Kidney tubule cell (primary cell): ENCODE measurements around the gene ASIP.
"Not testable (repeated sequence)": the region's sequence is repeated elsewhere in the genome, so short reads cannot be mapped to it uniquely, and the experiment has no call there.

Experiments used
- DNase-seq: peaks from one replicate; pipeline ENCODE4 v3.0.0-alpha.2; 2018; ENCODE audit warnings: low spot score

The ASIP gene, protein sequence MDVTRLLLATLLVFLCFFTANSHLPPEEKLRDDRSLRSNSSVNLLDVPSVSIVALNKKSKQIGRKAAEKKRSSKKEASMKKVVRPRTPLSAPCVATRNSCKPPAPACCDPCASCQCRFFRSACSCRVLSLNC

DNA sequence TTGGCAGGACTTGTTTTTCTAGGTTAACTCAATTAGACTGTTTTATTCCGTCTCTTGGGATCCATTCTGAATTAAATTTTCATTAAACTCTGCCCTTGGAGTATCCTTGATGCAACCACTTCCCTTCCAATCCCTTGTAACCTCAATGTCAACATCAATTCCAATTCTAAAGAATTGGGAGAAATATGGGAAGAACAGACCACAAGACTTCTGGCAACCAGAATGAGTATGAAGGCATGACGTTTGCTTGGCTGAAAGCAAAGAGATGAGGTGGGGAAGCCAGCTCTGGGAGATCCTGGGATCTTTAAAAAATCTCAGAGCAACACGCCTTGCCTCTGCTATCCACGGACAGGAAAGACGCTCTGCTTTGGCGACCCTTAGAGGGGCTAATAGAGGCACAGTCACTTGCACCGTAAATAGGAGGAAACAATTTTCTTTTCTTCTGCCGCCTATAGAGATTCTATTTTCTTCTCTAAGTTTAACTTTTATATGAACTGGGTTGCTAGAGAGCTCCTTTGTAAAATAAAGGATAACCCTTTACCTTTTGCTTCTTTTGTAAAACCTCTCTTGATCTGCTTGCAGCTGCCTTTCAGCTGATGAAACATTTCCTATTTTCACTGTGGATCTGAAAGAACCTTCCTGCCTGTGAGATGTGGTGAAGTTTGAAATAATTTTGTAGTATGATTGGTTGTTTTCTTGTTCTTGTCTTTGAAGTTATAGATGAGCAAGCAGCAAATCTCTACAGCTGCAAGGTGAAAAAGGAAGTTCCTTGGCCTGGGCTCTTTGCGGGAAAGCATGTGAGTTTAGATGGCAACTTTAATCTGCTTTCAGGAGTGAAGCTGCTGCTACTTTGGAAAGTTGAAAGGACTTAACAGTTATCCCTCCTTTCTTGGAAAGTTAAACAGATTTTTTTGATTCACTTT is at the start of gene ASIP:
TSS of gene ASIP (plus strand) at position 731 of the 923 bp plus-strand sequence. CDS start 18,952 bp downstream, outside the sequence.
- DNase-seq = no peak

DNA sequence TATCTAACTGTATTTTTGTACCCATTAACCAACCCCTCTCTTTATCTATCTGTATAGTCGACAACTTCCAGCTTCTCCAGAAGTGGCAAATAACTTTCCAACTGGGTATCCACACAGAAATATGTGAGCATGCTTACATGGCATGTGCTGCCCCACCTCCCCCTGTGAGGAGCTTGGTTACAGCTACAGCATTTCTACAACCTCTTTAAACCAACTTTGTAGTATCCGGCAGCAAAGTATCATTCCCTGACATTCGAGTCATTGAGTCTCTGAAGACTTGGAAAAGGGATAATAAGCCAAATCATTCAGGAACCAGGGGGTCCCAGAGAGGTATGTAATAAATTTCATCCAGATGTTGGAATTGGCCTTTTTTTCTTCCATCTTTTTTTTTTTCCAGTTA is 48.2 kb upstream of the ASIP start:
- no peak for DNase-seq

DNA sequence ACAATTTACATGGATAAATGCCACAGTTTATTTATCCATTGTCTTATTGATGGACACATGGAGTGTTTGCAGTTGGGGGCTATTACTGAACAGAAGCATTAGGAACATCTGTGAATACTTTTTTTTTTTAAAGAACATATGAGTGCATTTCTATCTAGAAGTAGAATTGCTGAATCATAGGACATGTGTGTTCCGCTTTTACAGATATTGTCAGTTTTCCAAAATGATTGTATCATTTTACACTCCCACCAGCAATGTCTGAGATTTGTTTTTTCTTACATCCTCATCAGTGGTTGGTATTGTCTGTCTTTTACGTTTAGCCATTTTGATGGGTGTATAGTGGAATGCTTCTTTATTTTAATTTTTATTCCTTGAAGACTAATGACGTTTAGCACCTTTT is 42.0 kb upstream of the ASIP start:
- no peak for DNase-seq

DNA sequence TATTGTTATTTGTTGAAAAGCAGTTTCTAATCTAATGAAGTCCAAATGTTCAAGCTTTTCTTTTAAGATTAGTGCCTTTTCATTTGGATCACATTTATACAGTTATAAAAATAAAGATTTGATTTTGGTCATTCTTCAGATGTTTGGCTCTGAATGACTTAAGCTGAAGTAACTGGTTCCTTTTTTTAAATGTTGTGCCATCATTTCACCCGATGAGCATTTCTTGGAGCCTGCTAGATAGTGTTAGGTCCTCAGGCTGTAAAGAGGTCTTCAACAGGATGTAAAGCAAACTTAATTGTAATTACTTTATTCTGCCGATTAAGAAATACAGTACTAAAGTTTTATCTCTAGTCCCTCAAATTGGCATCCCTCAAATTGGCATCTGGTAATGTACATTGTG is 41.2 kb upstream of the ASIP start:
- DNase-seq = no peak

DNA sequence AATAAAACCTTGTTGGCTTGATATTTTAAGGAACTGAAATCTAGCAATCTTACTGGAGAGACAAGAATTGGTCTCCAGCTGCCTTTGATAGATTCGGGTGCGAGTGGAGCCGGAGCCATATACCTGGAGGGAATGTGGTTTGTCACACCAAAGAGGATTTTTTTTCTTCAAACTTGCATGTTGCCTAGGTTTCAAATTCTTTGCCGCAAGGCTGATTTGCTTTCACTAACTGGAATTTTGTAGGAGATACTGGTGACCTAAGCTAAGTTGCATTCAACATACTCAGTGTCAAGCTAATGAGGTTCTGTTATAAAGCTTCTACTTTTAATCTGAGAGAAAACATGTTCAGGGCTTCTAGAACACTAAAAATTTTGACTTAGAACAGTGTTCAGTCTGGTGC is 39.7 kb upstream of the ASIP start:
- no peak for DNase-seq

DNA sequence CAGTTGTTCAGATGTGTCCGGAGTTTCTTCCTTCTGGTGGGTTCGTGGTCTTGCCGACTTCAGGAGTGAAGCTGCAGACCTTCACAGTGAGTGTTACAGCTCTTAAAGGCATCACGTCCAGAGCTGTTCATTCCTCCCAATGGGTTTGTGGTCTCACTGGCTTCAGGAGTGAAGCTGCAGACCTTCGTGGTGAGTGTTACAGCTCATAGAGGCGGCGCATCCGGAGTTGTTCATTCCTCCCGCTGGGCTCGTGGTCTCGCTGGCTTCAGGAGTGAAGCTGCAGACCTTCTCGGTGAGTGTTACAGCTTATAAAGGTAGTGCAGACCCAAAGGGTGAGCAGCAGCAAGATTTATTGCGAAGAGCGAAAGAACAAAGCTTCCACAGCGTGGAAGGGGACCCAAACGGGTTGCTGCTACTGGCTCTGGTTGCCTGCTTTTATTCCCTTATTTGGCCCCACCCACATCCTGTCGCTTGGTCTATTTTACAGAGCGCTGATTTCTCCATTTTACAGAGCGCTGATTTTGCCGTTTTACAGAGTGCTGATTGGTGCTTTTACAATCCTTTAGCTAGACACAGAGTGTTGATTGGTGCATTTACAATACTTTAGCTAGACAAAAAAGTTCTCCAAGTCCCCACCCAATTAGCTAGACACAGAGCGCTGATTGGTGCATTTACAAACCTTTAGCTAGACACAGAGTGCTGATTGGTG is 35.9 kb upstream of the ASIP start:
- not testable (repeated sequence) for DNase-seq

DNA sequence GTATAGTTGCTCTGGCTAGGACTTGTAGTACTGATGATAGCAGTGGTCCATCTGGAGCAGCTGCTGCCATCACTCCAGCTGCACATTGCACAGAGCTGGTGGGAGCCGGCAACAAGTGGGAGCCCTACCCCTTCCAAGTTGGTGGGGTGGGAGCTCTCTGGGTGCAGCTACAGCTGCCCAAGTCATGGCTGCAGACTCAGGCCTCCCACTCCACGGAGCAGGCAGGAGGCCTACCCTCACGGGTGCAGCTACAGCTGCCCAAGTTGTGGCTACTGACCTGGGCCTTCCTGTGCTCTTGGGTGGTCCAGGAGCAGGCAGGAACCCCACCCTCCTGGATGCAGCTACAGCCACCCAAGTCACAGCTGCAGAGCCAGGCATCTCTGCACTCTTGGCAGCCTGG is 32.1 kb upstream of the ASIP start:
- DNase-seq = no peak

DNA sequence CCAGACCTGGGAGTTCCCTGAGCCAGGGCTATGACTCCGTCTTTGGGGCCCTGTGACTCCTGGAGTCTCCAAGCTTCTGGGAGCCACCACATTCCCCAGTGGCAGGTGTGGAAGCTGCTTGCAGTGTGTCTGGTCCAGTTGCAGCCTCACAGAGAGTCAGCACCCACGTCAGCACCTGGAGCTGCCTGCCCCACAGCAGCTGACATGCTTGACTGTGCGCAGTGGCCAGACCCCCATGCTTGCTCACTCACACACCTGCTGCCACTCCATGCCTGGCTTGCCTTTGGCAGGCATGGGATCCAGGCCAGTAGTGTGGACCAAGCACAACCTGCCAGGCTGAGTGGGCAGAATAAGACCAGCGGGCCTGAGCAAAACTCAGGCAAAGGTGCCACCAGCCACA is 31.0 kb upstream of the ASIP start:
- DNase-seq = no peak

DNA sequence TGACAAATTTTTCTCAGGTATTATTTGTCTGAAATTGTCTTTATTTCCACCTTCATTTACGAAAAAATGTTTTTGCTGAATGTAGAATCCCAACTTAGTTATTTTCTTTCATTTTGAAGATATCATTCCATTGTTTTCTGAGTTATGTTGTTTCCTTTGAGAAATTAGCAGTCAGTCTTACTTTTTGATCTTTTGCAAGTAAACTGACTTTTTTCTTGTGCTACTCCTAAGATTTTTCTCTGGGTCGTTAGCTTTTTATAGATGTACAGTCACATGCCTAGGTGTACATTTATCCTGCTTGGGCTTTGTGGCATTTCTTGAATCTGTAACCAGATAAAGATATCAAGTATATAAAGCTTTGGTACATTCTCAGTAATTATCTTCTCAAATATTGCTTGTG is 29.6 kb upstream of the ASIP start:
- DNase-seq = no peak

DNA sequence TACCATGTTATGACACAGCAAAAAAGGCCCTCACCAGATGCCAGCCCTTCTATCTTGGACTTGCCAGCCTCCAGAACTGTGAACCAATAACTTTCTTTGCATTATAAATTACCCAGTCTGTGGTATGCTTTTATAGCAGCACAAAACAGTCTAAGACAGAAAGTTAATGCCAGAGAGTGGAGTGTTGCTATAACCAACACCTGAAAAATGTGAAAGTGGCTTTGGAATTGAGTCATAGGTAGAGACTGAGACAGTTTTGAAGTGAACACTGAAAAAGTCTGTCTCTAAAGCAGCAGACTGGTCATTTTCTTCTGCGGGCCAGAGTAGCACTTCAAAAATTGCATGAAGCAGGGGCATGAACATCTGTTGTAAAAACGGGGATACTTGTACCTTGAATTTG is 28.0 kb upstream of the ASIP start:
- DNase-seq = no peak

DNA sequence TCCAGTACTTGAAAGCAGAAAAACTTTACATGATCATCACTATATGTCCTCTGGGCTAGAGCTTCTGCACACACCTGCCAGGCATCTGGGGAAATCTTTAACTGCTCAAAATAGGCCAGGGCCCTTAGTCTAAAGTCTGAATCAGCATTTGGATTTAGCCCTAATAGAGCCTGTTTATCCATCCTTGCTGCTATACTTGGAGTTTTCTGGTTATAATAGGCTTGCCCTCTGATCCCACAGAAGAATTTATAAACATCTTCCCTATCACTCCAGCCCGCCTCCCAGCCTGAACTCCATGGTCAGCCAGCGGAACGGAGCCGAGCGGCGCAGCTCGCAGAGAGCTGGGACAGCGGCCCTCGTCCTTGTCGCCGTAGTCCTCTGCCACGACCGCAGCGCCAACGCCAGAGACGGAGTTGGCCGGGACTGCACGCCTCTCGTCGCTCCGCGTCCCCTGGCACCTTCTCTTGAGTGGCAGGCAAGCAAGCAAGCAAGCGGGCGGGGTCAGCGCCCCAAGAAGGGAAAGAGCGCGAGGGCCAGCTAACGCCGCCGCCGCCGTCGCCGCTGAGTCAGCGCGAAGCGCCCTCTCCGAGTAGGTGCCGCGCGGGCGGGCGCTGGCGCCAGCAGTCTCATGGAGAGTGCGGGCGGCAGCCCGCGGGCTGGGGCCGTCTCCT is 25.4 kb upstream of the ASIP start:
- peak; percentile 84 for DNase-seq

DNA sequence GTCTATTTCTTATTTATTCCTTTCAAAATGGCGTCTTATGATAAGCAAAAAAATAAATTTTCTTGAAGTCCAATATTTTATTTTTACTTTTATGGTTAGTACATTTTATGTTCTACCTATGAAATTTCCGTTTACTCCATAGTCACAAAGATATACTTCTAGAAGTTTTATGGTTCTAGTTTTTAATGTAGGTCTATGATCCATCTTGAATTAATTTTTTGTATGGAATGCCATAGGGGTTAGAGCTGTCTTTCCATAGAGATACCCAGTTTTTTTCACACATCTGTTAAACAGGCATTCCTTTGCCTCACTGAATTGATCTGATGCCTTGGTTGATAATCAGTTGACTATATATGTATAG is 24.9 kb upstream of the ASIP start:
- DNase-seq = no peak

DNA sequence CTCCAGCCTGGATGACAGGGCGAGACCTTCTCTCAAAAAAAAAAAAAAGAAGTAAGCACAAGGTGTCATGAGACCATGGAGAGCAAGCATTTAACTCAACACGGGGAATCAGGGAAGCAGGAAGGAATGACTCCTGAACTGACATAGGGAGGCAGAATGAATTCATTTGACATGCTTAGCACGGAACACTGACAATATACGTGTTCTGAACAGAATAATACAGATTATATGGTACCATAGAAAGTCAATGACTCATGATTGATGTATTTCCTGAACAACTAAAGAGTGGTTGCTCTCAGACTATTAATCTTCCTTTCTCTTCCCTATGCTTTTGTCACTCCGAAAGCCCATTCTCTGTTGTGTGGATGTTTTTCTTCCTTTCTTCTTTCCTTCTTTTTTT is 20.7 kb upstream of the ASIP start:
- no peak for DNase-seq

DNA sequence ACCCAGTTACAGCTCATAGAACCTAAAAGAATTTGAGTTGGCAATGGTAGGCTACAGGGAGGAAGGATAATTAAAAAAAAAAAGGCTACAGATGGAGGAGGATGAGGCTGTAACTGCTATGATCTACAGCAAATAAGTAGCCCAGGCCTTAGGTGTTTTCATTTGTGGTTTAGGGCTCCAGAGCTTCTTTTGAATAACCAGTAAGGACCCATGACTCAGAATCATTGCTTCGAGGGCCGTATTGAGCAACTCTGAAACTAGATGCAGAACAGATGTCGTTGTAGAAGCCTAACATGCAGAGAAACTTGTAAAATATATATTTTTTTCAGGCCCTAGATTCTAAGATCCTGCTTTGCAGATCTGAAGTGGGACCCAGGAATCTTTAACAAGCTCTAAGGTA is 19.0 kb upstream of the ASIP start:
- peak; percentile 39 for DNase-seq

DNA sequence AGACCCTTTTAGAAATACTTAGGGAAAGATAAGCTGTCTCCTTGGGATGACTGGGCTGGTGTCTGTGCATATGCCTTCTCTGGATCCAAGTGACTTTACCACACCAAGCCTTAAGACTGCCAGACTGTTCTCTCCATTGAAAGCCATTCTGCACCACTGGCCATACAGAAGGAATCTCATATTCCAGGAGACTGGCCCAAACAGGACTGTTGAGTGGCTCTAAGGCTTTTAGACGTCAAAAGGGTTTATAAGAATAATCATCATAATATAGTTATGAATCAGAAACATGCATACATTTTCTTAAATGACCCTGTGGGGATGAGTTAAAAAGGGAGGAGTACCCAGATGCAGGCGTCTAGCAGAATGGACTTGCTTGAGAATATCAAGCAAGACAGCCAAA is 17.0 kb upstream of the ASIP start:
- DNase-seq = not testable (repeated sequence)

DNA sequence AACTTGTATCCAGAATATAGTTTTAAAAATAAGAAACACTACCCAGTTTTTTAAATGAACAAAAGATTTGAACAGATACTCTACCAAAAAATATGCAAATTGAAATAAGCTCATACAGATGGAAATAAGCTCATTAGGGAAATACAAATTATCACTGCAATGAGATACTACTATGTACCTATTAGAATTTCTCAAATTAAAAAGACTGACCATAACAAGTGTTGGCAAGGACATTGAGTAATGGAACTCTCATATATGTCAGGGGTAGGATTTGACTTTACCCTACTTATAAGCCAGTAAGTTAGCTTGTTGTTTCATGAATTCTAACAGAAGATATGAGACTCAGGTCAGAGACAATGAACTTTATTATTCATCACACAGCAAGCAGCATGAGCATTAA is 9.6 kb upstream of the ASIP start:
- no peak for DNase-seq

DNA sequence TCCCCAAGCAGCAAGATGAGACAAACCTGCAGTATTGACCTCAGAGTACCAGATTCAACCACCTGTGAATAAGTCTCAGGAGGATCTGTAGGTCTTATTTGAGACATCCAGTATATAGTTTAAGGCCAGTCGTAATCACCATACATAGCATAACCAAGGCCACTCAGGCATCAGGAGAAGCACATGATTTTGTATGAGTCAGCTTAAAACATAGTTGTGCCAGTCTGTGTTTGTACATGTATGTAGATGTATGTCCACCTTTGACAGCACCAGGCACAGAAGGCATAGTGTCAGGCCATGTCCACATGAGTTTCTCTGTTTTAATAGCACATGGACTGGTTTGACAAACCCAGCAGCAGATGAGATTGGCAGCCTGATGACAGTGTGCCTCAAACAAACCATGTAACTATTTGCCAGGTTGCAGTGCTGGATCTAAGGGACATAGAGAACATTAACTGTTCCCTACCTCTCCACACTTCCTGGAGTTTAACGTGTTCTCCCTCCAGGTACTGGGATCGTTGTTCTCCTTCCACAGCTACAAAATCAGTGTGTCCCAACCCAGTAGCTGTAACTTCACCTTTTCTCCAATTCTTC is 8.6 kb upstream of the ASIP start:
- DNase-seq = no peak

DNA sequence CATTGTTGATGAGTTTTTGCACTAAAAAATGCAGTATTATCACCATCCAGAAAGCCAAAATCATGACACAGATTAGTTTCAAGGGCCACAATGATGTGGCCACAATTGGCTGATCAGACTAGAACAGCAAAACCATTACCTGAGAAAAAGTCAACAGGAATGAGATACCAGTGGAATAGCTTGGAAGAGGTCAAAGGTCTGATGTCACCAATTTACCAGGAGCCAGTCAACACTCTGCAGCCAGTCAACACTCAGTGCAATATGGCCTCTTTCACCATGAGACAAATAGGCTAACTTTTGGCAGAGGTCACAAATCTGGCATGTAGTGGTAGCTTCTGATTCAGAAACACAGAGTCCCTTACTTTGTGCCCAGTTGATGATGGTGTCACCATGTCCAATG is 7.5 kb upstream of the ASIP start:
- no peak for DNase-seq

DNA sequence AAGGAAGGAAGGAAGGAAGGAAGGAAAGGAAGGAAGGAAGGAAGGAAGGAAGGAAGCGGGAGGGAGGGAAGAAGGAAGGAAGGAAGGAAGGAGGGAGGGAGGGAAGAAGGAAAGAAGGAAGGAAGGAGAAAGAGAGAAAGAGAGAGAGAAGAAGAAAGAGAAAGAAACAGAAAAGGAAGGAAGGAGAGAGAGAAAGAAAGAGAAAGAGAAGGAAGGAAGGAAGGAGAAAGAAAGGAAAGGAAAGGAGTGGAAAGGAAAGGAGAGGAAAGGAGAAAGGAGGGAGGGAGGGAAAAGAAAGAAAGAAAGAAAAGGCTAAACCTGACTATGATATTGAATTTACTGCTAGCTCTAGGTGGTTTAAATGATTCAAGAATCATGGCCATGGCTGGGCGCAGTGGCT is 5.3 kb upstream of the ASIP start:
- DNase-seq = no peak

DNA sequence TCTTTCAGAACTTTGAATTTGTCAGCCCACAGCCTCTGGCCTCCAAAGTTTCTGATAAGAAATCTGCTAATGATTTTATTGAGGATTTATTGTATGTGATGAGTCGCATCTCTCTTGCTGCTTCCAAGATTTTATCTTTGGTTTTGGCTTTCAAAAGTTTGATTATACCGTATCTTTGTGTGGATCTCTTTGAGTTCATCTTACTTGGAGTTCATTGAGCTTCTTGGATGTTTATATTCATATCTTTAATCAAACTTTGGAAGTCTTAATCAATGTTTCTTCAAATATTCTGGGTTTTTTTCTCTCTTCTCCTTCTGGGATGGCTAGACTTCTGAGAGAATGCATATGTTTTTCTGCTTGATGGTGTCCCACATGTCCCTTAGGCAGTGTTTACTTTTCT is 3.3 kb upstream of the ASIP start:
- no peak for DNase-seq

DNA sequence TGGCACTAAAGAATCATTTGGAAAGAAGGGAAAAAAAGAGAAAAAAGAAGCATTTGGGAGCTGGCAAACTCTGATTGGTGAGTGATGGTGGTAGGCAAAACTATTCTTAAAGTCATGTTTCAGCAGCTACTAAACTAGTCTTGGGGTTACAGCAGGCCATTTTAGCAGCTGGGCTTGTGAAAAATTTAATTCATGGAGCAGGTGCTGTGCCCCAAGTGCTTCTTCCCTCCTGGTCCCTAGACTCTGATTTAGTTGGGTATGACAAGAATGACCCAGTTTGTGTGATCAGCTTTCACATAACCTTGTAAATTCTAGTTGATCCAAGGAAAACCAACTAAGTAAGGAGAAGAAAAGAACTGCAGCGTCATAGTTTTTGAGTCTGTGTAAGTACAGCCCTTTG is 1.1 kb upstream of the ASIP start:
- no peak for DNase-seq

DNA sequence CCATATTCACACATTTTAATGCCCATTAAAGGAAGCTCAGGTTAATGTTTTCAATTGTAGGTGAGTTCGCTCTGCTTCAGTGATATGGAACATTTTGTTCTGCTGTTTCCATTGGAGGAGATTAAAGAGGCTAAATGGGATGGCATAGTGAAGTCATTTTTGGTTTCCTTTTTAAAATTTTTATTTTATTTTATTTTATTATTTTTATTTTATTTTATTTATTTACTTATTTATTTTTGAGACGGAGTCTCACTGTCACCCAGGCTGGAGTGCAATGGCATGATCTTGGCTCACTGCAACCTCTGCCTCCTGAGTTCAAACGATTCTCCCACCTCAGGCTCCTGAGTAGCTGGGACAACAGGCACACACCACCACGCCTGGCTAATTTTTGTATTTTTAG is 792 bp downstream of the ASIP start:
- not testable (repeated sequence) for DNase-seq
